ENCODE data around the gene NCOA7. TPM values are rescaled to one million over a fixed set of nuclear protein-coding genes. Genes with fewer than 3 reads are reported as not detected.
A peak's percentile ranks its signal among the peaks of the same experiment; 100 is the strongest.

Gene NCOA7
- total RNA-seq, 1 experiment from 2014 or later = 67.9 TPM

- no peaks in the 10 kb centered on the region for H3K9me3 Mint-ChIP-seq (ENCODE audit: unreplicated experiment)
- Histone ChIP-seq H3K4me3 (ENCODE audit: low read depth, low read length) (no peak overlapping the region), H3K9me3 (no peaks in the 10 kb centered on the region), H3K36me3 (ENCODE audit: control insufficient read depth, insufficient read depth, low read length) (no peaks in the 10 kb centered on the region), H3K27me3 (replicated peaks; ENCODE audit: control insufficient read depth, insufficient read depth, low read length) (no peaks in the 10 kb centered on the region), H3K4me1 (peaks cover 73% of the 10 kb centered on the region)
- no peak for DNase-seq
- no peaks in the 10 kb centered on the region for H3K36me3 Mint-ChIP-seq (ENCODE audit: insufficient read depth, unreplicated experiment)
- no peak for TF ChIP-seq CTCF (IDR thresholded peaks at IDR 0.05; ENCODE audit: insufficient read depth in 1 of 2, low read depth in 1 of 2, low read length in 1 of 2, severe bottlenecking in 1 of 2, unreplicated experiment in 1 of 2)
- peaks cover 42% of the 10 kb centered on the region for H3K4me1 Mint-ChIP-seq (ENCODE audit: low read depth, unreplicated experiment)
- intact Hi-C loops (cut with micrococcal nuclease; ENCODE audit: unreplicated experiment) = no loop called here
- ChIA-PET CTCF (no interaction called here), POLR2A (no interaction called here)
- H3K27ac Mint-ChIP-seq (ENCODE audit: unreplicated experiment) = peak overlapping the region; percentile 80
- BruUV-seq (replicated peaks) = no TSS peak
- H3K4me3 Mint-ChIP-seq (ENCODE audit: unreplicated experiment) = no peak overlapping the region
- no peaks in the 10 kb centered on the region for H3K27me3 Mint-ChIP-seq (ENCODE audit: insufficient read depth, unreplicated experiment)
Measured at GRCh38 chr6:125869427-125869826, 78.7 kb downstream of the NCOA7 start.

GRCh38 chr6:125871365-125871764 lies 80.6 kb downstream of the NCOA7 start:
- ChIA-PET CTCF (interaction anchor here (1.7 kb wide), 1 partner anchor 28 kb away, joined by 18 read pairs; no protein-coding TSS in a partner anchor), POLR2A (no interaction called here)
- no peak for DNase-seq
- H3K36me3 Mint-ChIP-seq (ENCODE audit: insufficient read depth, unreplicated experiment) = peaks cover 12% of the 10 kb centered on the region
- Histone ChIP-seq H3K9me3 (no peaks in the 10 kb centered on the region), H3K36me3 (ENCODE audit: control insufficient read depth, insufficient read depth, low read length) (no peaks in the 10 kb centered on the region), H3K27me3 (replicated peaks; ENCODE audit: control insufficient read depth, insufficient read depth, low read length) (no peaks in the 10 kb centered on the region), H3K4me1 (peaks cover 71% of the 10 kb centered on the region), H3K4me3 (ENCODE audit: low read depth, low read length) (no peak overlapping the region)
- intact Hi-C loops (cut with micrococcal nuclease; ENCODE audit: unreplicated experiment) = no loop called here
- no peak for TF ChIP-seq CTCF (IDR thresholded peaks at IDR 0.05; ENCODE audit: insufficient read depth in 1 of 2, low read depth in 1 of 2, low read length in 1 of 2, severe bottlenecking in 1 of 2, unreplicated experiment in 1 of 2)
- H3K9me3 Mint-ChIP-seq (ENCODE audit: unreplicated experiment) = peaks cover 9% of the 10 kb centered on the region
- peaks cover 42% of the 10 kb centered on the region for H3K4me1 Mint-ChIP-seq (ENCODE audit: low read depth, unreplicated experiment)
- BruUV-seq (replicated peaks) = no TSS peak
- H3K27me3 Mint-ChIP-seq (ENCODE audit: insufficient read depth, unreplicated experiment) = no peaks in the 10 kb centered on the region
- peak overlapping the region; percentile 80 for H3K27ac Mint-ChIP-seq (ENCODE audit: unreplicated experiment)
- no peak overlapping the region for H3K4me3 Mint-ChIP-seq (ENCODE audit: unreplicated experiment)

DNA sequence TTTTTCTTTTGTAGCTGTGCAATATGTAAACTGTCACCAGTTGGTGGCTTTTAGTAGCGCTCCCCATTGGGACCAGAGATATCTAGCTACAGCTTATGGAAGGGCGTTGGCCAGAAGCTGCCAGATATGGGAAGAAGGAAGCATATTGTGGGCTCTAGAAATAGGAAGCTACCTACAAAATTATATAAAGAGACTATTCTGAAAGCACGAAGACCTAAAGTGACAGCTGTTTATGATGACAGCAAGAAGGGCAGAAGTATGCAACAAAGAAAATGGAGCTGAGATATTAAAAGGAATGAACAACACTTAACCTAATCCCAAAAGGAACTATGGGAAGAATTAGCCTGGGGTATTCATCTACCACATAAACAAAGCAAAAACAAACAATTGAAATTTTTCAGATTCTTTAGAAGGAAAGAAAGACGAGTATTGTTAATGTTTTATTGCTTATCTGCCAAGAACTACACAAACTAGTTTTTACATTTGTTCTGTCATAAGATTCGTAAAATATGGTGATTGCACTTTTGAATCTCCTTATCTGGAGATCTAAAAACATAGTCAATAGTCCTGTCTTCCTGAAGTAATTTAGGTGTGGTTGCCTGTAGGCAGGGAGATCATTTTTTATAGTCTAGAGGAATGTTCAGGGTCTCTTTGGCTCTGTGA lies 81.6 kb downstream of the NCOA7 start:
- H3K27me3 Mint-ChIP-seq (ENCODE audit: insufficient read depth, unreplicated experiment) = no peaks in the 10 kb centered on the region
- peaks cover 61% of the 10 kb centered on the region for H3K4me1 ChIP-seq
- intact Hi-C loops (cut with micrococcal nuclease; ENCODE audit: unreplicated experiment) = loop anchor here (1.0 kb wide), 3 partner anchors 27 to 76 kb away; no protein-coding TSS in a partner anchor
- H3K27me3 ChIP-seq (replicated peaks; ENCODE audit: control insufficient read depth, insufficient read depth, low read length) = no peaks in the 10 kb centered on the region
- H3K9me3 ChIP-seq = no peaks in the 10 kb centered on the region
- H3K27ac Mint-ChIP-seq (ENCODE audit: unreplicated experiment) = peak overlapping the region; percentile 80
- ChIA-PET POLR2A (interaction anchor here (0.6 to 1.3 kb wide), 5 partner anchors 14 to 114 kb away, joined by 4 to 8 read pairs (median 5); partner anchors contain the start of genes HINT3 and TRMT11), CTCF (interaction anchor here (0.6 to 1.7 kb wide), 5 partner anchors 15 to 704 kb away, joined by 3 to 18 read pairs (median 5); partner anchors contain the start of gene HINT3)
- no peak overlapping the region for H3K4me3 ChIP-seq (ENCODE audit: low read depth, low read length)
- H3K9me3 Mint-ChIP-seq (ENCODE audit: unreplicated experiment) = peaks cover 9% of the 10 kb centered on the region
- H3K36me3 Mint-ChIP-seq (ENCODE audit: insufficient read depth, unreplicated experiment) = peaks cover 15% of the 10 kb centered on the region
- H3K4me3 Mint-ChIP-seq (ENCODE audit: unreplicated experiment) = peak overlapping the region; percentile 46
- H3K36me3 ChIP-seq (ENCODE audit: control insufficient read depth, insufficient read depth, low read length) = no peaks in the 10 kb centered on the region
- no TSS peak for BruUV-seq (replicated peaks)
- H3K4me1 Mint-ChIP-seq (ENCODE audit: low read depth, unreplicated experiment) = peaks cover 37% of the 10 kb centered on the region
- no peak for TF ChIP-seq CTCF (IDR thresholded peaks at IDR 0.05; ENCODE audit: insufficient read depth in 1 of 2, low read depth in 1 of 2, low read length in 1 of 2, severe bottlenecking in 1 of 2, unreplicated experiment in 1 of 2)
- DNase-seq = peak; percentile 57 to 58

Measured in Caco-2 (cell line).